ENCODE measurements around the gene TRAPPC12.
A peak's percentile ranks its signal among the peaks of the same experiment; 100 is the strongest.
"Not testable (repeated sequence)": the region's sequence is repeated elsewhere in the genome, so short reads cannot be mapped to it uniquely, and the experiment has no call there.

TRAPPC12 gene

GRCh38 chr2:3369340-3370181, 9.9 kb upstream of the TRAPPC12 start:
- DNase-seq: not testable (repeated sequence)

GRCh38 chr2:3376821-3377220, 2.7 kb upstream of the TRAPPC12 start:
- DNase-seq: no peak

- DNase-seq: no peak
These were observed 2.2 kb upstream of the TRAPPC12 start for GRCh38 chr2:3377279-3377611.

GRCh38 chr2:3377612-3378432, 1.7 kb upstream of the TRAPPC12 start, which contains the start of gene EIPR1:
Gene EIPR1, minus strand, starts transcription at chr2:3377818. Its CDS starts 129 bp downstream, at chr2:3377689.
- peak; percentile 98 for DNase-seq

GRCh38 chr2:3379339-3379646, 201 bp upstream of the TRAPPC12 start:
- peak; percentile 96 for DNase-seq

GRCh38 chr2:3386448-3386958, 7.0 kb downstream of the TRAPPC12 start:
- DNase-seq: no peak

- no peak for DNase-seq
These were observed 7.5 kb downstream of the TRAPPC12 start for GRCh38 chr2:3387011-3387410.

GRCh38 chr2:3387644-3388411, 8.3 kb downstream of the TRAPPC12 start:
- DNase-seq: no peak

GRCh38 chr2:3388412-3388738, 8.9 kb downstream of the TRAPPC12 start:
- no peak for DNase-seq

GRCh38 chr2:3389193-3389592, 9.7 kb downstream of the TRAPPC12 start:
- DNase-seq: no peak

- no peak for DNase-seq
These were observed 10.5 kb downstream of the TRAPPC12 start for GRCh38 chr2:3390041-3390440.

GRCh38 chr2:3392216-3392615, 12.7 kb downstream of the TRAPPC12 start:
- DNase-seq: no peak

GRCh38 chr2:3396920-3397559, 17.5 kb downstream of the TRAPPC12 start:
- no peak for DNase-seq

- no peak for DNase-seq
These were observed 19.4 kb downstream of the TRAPPC12 start for GRCh38 chr2:3398857-3399256.

GRCh38 chr2:3399381-3399780, 19.9 kb downstream of the TRAPPC12 start:
- DNase-seq: no peak

- DNase-seq: no peak
These were observed 20.3 kb downstream of the TRAPPC12 start for GRCh38 chr2:3399829-3400228.

GRCh38 chr2:3403587-3404334, 24.3 kb downstream of the TRAPPC12 start:
- DNase-seq: no peak

- no peak for DNase-seq
These were observed 24.9 kb downstream of the TRAPPC12 start for GRCh38 chr2:3404349-3404894.

- DNase-seq: no peak
These were observed 25.8 kb downstream of the TRAPPC12 start for GRCh38 chr2:3405307-3405706.

GRCh38 chr2:3405876-3406275, 26.4 kb downstream of the TRAPPC12 start:
- no peak for DNase-seq

GRCh38 chr2:3406501-3406900, 27.0 kb downstream of the TRAPPC12 start:
- no peak for DNase-seq

- DNase-seq: no peak
These were observed 29.3 kb downstream of the TRAPPC12 start for GRCh38 chr2:3408781-3409180.

All from NCI-H510A (cell line).